Urothelium cell line (cell line): ENCODE data around the gene TTC13.

Experiments used
- DNase-seq: peaks from one replicate; pipeline ENCODE4 v3.0.0; 2011; ENCODE audit warnings: low spot score, mixed read lengths
- FAIRE-seq: peaks from 2 replicates; lab custom pipeline; 2011; peaks lifted over from hg19 to GRCh38; lab: Jason Lieb, UNC

Gene TTC13

GRCh38 chr1:230877146-230877923 lies 101.3 kb downstream of the TTC13 start:
- FAIRE-seq, result no peak
- DNase-seq, result no peak

GRCh38 chr1:230876660-230877059 lies 102.0 kb downstream of the TTC13 start:
- DNase-seq (no peak), FAIRE-seq (no peak)

GRCh38 chr1:230875370-230875769 lies 103.3 kb downstream of the TTC13 start:
- FAIRE-seq (no peak), DNase-seq (no peak)

GRCh38 chr1:230870916-230871315 lies 107.7 kb downstream of the TTC13 start:
- FAIRE-seq (no peak), DNase-seq (no peak)

- FAIRE-seq (no peak), DNase-seq (no peak)
Observed at GRCh38 chr1:230869500-230869899, 109.2 kb downstream of the TTC13 start.

DNA sequence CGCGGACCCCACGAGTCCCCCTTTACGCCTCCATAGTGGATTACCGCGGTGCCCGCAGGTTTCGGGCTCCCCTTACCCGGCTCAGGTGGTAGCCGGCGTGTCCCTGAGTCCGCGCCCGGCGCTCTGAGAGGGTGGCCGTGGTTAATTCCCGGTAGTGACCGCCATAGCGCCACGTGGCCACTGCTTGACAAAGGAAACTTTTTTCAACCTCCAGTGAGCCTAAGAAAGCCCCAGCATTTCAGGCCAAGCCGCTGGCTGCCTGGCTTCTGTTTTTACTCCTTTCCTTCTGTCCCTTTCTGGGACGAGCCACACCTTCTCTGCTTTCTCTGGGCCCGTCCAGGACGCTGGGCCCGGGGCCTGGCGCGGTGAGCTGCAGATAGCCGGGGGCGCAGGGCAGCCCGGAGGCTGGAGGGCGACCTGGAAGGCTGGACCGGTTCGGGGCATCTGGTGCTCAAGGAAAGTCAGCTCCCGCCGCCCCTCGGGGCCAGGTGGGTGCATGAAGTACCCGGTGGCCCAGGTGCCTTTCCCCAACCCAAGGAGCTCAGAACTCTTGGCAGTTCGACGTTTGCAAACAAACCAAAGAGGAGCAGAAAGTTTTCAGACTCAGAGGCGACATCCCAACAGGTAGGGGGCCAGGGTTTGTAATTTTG lies 109.8 kb downstream of the TTC13 start:
- FAIRE-seq (no peak), DNase-seq (no peak)

- DNase-seq (peak; percentile 81), FAIRE-seq (no peak)
Observed at GRCh38 chr1:230867903-230868735, 110.5 kb downstream of the TTC13 start, which contains the start of gene C1orf198. TSS of gene C1orf198 (minus strand) at chr1:230868521. CDS start at chr1:230868512, 9 bp downstream.

DNA sequence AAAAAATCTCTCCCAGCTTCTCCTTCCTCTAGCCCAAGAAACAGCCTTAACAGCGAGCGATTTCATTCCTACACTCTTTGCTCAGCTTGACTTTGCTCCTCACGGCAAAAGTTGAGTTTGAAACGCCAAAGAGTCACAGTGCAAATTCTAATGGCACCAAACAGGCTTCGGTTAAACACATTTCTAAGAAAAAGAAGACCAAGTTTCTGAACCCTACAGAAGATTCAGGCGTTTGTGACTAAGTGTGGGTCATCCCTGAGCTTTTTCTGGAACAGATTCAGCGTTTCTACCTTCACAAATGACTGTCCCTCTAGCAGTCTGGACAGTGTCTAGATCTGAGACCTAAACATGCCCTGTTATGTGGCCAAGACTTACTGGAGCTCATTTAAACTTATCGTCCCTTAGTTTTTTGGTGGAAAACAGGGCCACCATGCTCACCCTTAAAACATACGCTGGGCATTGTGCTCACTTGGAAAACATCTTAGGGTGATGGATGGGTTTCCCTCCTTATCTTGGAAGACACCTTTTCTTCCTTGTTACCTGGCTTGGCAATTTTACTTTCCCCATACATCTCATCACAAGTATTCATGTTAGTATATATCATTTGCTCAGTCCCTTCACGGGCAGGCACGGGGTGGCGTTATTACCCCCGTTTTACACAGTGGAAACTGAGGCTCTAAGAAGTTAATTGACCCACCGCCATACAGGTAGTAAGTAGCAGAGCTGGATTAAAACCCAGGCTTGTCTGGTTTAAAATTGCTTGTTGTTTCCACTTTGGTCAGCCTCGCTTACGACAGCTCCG lies 111.4 kb downstream of the TTC13 start:
- no peak for DNase-seq

DNA sequence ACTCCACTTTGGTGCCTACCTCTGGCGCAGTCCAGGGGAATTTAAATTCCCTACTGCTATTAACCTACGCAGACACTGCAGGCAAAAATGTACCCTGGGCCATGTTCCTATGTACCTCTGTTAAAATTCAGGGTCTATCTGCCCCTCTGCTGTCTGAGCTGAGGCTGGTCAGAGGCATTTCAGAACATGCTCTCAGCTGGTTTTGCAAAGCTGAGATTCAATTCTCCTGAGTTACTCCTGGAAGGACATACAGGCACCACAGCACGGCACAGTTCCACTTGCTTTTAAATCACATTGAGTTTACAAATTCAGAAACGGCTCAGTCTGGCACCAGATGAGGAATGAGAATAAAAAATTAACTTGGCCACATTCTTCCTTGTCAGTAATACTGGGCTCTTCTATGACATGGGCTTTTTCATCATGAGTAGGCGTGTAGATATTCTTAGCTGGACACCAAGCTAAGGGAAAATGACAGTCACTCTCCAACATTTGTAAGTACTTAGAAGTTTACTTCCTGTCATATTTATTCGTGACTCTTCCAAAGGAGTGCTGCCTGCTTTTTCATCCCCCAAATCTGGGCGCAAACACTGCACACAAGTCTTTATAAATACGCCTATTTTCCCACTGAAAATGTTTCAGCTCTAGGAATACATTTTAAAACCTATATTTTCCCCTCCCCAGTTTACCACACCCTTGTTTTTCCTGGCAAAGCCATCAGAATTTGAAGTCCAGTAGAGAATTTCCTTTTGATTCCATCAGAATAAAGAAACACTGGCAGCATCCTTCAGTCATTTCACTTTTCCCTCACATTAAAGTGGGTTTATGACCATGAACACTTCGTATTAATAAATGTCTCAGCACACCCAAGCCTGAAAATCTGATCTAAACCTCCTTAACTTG lies 112.2 kb downstream of the TTC13 start:
- no peak for DNase-seq
- FAIRE-seq, result no peak

More for the DNA sequence above, 111.4 kb downstream of the TTC13 start:
- no peak for FAIRE-seq

GRCh38 chr1:230865062-230865817 lies 113.4 kb downstream of the TTC13 start:
- no peak for FAIRE-seq
- no peak for DNase-seq

- DNase-seq (no peak), FAIRE-seq (no peak)
Observed at GRCh38 chr1:230864441-230864840, 114.2 kb downstream of the TTC13 start.

DNA sequence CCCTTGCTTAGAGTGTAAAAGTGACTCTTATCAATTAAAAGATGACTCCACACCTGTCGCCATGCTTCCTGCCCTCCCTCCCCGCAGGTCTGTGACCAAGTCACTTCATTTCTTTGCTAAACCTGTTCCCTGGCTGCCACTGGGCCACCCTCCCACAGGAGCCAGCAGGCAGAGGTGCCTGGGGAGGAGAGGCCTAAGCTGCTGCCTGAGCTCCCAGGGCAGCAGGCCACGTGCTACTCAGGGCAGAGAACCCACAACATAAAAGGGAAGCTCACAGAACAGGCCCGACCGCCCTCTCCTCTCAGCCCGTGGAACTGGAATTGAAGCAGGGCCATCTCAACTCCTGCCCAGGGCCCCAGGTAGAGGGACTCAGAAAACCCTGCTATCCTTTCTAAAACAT lies 115.2 kb downstream of the TTC13 start:
- no peak for FAIRE-seq
- DNase-seq, result no peak

DNA sequence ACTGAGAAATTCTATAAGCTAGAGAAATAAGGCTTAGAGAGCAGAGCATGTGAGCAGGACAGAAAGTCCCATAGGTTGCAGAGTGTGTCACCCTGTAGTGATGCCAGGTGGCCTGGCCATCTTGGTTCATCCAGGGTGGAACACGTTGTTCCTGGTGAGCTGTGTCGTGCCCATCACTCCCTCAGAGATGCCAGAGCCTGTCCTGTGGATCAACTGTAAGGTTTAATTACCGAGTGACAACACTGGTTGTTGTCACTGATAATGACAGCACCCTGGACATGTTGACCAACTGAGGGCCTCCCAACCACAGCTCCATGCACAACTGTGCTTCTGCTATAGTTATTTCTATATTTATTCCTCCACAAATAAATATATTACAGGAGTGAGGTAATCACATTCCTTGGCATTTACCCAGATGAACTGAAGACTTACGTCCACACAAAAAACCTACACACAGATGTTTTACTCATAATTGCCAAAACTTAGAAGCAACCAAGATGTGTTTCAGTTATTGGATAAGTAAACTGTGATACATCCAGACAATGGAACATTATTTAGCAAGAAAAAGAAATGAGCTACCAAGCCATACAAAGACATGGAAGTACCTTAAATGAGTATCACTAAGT lies 116.6 kb downstream of the TTC13 start:
- FAIRE-seq (no peak), DNase-seq (no peak)

- FAIRE-seq, result no peak
- DNase-seq, result no peak
Observed at GRCh38 chr1:230861489-230861888, 117.2 kb downstream of the TTC13 start.

DNA sequence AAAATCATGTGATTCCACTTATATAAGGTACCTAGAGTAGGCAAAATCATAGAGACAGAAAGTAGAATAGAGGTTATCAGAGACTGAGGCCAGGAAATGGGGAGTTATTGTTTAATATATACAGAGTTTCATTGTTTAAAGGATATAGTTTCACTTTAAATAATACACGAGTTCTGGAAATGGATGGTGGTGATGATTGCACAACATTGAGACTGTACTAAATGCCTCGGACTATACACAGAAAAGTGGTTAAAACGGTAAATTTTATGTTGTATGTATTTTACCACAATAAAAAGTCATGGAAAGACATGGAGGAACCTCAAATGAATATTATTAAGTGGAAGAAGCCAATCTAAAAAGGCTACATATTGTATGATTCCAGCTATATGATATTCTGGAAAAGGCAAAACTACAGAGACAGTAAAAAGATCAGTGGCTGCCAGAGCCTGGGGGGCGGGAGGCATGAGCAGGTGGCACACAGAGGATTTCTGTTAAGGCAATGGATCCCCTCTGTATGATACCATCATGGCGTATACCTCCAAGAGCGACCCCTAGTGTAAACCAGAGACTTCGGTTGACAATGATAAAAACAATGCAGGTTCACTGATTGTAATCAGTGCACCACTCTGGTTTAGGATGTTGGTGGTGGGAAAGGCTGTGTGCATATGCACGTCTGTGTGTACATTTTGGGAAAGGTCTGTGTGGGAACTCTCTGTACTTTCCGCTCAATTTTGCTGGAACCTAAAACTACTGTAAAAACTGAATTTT lies 117.9 kb downstream of the TTC13 start:
- FAIRE-seq (no peak), DNase-seq (no peak)

DNA sequence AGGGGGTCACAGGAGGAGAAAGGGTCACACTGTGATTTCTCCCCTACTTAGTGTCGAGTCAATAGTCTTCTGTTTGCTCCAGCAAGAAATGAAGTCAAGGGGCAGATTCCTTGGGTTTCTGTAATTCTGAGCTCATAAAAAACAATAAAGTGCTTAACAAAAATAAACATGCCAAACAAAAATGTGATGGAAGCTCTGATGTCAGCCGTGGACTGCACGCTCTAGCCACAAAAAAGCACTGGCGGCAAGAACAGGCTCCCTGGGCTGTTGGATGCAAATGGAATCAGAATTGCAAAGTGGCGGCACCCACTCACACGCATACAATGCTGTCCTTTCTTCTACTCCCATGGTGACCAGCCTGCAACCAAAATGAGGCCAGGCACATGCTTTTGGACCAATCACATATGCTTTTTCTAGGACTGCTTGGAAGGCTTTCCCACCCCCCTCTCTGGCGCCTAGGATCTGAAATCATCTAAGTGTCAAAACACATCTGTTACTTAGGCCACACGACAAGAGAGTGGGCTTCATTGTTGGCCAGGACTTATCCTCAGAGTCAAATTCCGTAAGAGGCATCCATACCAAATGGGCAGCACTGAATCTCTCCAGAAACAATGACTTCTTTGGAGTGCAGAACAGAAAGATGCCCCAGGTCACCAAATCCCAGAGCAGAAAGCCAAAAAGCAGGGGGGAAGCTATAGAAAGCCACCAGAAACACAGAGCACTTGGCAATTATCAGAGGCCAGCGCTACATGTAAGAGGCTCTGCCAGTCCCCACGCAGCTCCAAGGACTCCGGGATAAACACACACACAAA lies 119.5 kb downstream of the TTC13 start:
- DNase-seq (no peak), FAIRE-seq (no peak)
